ENCODE measurements around the gene DHTKD1. TPM values are rescaled to one million over a fixed set of nuclear protein-coding genes. Genes with fewer than 3 reads are reported as not detected.

The DHTKD1 gene
- total and polyA plus RNA-seq, 10 of the 15 experiments (the other 5 are each of a cell fraction or from before 2014, with no cell fraction given) = 11.3 to 35.0 (median 26.9) TPM

DNA sequence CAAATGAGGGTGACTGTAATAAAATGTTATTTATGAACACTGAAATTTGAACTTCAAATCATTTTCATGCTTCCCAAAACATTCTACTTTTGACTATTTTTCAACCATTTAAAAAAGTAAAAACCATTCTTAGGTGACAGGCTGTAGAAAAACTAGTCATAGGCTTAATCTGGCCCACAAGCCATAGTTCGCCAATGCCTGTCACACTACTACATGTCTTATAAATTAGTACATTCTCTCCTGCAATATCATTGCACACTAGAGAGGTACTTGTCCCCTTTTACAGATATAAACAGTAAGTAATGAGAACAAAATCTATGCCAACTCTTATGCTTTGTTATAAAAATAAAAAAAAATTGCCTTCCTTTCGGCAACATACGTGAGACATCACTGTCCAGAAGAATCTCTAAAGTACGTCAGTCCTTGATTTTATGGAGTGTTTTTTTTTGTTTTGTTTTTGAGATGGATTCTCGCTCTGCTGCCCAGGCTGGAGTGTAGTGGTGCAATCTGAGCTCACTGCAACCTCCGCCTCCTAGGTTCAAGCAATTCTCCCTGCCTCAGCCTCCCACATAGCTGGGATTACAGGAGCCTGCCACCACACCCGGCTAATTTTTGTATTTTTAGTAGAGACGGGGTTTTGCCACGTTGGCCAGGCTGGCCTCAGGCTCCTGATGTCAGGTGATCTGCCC is 49.3 kb upstream of the DHTKD1 start:
- in situ Hi-C loops (cut with MboI) = no loop called here
- Histone ChIP-seq H3K27ac (ENCODE audit: control insufficient read depth, insufficient read depth) (no peak overlapping the region), H3K79me2 (ENCODE audit: control insufficient read depth, insufficient read depth, low read length) (peaks cover 36% of the 10 kb centered on the region), H3K4me3 (no peak overlapping the region), H3K4me1 (ENCODE audit: control insufficient read depth, insufficient read depth, low read length) (peaks cover 11% of the 10 kb centered on the region), H3K27me3 (replicated peaks in 1 of 2; ENCODE audit: control insufficient read depth in 2 of 2, insufficient read depth in 2 of 2, low read length in 1 of 2) (no peaks in the 10 kb centered on the region), H4K20me1 (ENCODE audit: control insufficient read depth, insufficient read depth) (no peaks in the 10 kb centered on the region), H3K9ac (ENCODE audit: control insufficient read depth, insufficient read depth, low read length) (no peak overlapping the region), H3K4me2 (ENCODE audit: control insufficient read depth, insufficient read depth) (no peak overlapping the region), H3K36me3 (ENCODE audit: control insufficient read depth in 2 of 2, insufficient read depth in 2 of 2, low read length in 1 of 2) (peaks cover 0 to 8% of the 10 kb centered on the region in 2 experiments; a peak in 2 of 4 replicates), H2AFZ (ENCODE audit: control insufficient read depth, low read depth, low read length) (no peak overlapping the region), H3K9me3 (replicated peaks; ENCODE audit: control insufficient read depth, insufficient read depth, low read length) (no peaks in the 10 kb centered on the region)
- ChIA-PET POLR2A (interaction anchor here (0.6 to 1.2 kb wide), 2 partner anchors 111 to 155 kb away, joined by 3 to 4 read pairs; no protein-coding TSS in a partner anchor), SMC1A (ENCODE audit: uncharacterized antibody, unreplicated experiment) (interaction anchor here (1.3 kb wide), 2 partner anchors 14 to 26 kb away, joined by 3 read pairs; no protein-coding TSS in a partner anchor), CTCF (interaction anchor here (1.8 kb wide), 1 partner anchor 9 kb away, joined by 3 read pairs; no protein-coding TSS in a partner anchor), RAD21 (ENCODE audit: unreplicated experiment) (no interaction called here)
- FAIRE-seq (no peak), ATAC-seq (no peak), DNase-seq (ENCODE audit: low read depth, low spot score) (no peak)
- TF ChIP-seq SUZ12 (IDR thresholded peaks at IDR 0.05; ENCODE audit: unreplicated experiment) = no peak
- TF ChIP-seq NRF1 (conservative IDR thresholded peaks at IDR 0.05; ENCODE audit: low read depth, low read length) = no peak
- TF ChIP-seq SREBF2 (IDR thresholded peaks at IDR 0.05; ENCODE audit: low read length) = no peak
- TF ChIP-seq TCF12 (IDR thresholded peaks at IDR 0.05; ENCODE audit: low read depth, low read length) = no peak
- TF ChIP-seq, protein P1, sequence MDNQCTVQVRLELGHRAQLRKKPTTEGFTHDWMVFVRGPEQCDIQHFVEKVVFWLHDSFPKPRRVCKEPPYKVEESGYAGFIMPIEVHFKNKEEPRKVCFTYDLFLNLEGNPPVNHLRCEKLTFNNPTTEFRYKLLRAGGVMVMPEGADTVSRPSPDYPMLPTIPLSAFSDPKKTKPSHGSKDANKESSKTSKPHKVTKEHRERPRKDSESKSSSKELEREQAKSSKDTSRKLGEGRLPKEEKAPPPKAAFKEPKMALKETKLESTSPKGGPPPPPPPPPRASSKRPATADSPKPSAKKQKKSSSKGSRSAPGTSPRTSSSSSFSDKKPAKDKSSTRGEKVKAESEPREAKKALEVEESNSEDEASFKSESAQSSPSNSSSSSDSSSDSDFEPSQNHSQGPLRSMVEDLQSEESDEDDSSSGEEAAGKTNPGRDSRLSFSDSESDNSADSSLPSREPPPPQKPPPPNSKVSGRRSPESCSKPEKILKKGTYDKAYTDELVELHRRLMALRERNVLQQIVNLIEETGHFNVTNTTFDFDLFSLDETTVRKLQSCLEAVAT (IDR thresholded peaks at IDR 0.05) = 0 out of 2 replicates have a peak, but pooled peaks have one; percentile 21
- TF ChIP-seq STAT3 (IDR thresholded peaks at IDR 0.05; ENCODE audit: low read depth, low read length) = no peak
- intact Hi-C loops (cut with micrococcal nuclease; ENCODE audit: unreplicated experiment) = no loop called here
- no TSS peak for BruUV-seq (replicated peaks)
- WGBS (ENCODE audit: insufficient coverage, insufficient replicate concordance, low lambda C conversion rate, missing lambda C conversion rate) = 98% methylated on average over 9 of the region's 9 CpGs
